Activated CD4-positive, alpha-beta memory T cell treated with anti-CD3 and anti-CD28 coated beads for 36 hours (primary cell): ENCODE results near the gene ARMC3. TPM values are rescaled to one million over a fixed set of nuclear protein-coding genes. Genes with fewer than 3 reads are reported as not detected.
"Not testable (repeated sequence)": the region's sequence is repeated elsewhere in the genome, so short reads cannot be mapped to it uniquely, and the experiment has no call there.

Source experiments
- CTCF ChIA-PET: fragments of 350-600 bp; sonication (Branson Sonifier 250); formaldehyde crosslinking; loops from one replicate; lab custom pipeline; 2021; ENCODE audit warnings: antibody characterized with exemption, inconsistent platforms; lab: Charles Lee
- POLR2A ChIA-PET: fragments of 350-600 bp; sonication (Branson Sonifier 250); formaldehyde crosslinking; loops from one replicate; lab custom pipeline; 2021; ENCODE audit warnings: antibody characterized with exemption; lab: Charles Lee
- DNase-seq: peaks from one replicate; pipeline ENCODE4 v3.0.0-alpha.2; 2020
- H3K27ac Mint-ChIP-seq: one replicate; pipeline ENCODE4 v1.8.0; 2021; ENCODE audit warnings: mixed read lengths
- H3K27me3 Mint-ChIP-seq: one replicate; pipeline ENCODE4 v1.8.0; 2021; ENCODE audit warnings: mixed read lengths
- H3K36me3 Mint-ChIP-seq: one replicate; pipeline ENCODE4 v1.8.0; 2021; ENCODE audit warnings: mixed read lengths
- H3K4me1 Mint-ChIP-seq: one replicate; pipeline ENCODE4 v1.8.0; 2021; ENCODE audit warnings: low read depth, mixed read lengths
- H3K4me3 Mint-ChIP-seq: one replicate; pipeline ENCODE4 v1.8.0; 2021; ENCODE audit warnings: mild to moderate bottlenecking, mixed read lengths
- H3K9me3 Mint-ChIP-seq: one replicate; pipeline ENCODE4 v1.8.0; 2021; ENCODE audit warnings: mixed read lengths
- intact Hi-C: fragments of 100-400 bp; cut with micrococcal nuclease; formaldehyde crosslinking; loops from one replicate; pipeline ENCODE4 v1.15.1; 2023
- total RNA-seq, 2 experiments: library from RNA; stranded (reverse); gene quantifications; one replicate each; pipeline ENCODE4 v1.2.3, GENCODE V29; 2021

ARMC3 gene
- total RNA-seq, 2 experiments from 2014 or later: not detected

GRCh38 chr10:23072593-23072992 is 144.7 kb downstream of the ARMC3 start:
- CTCF ChIA-PET: interaction anchor here (0.9 kb wide), 1 partner anchor 84 kb away, joined by 3 read pairs; no protein-coding TSS in a partner anchor
- H3K4me1 Mint-ChIP-seq, H3K36me3 Mint-ChIP-seq, intact Hi-C loops, H3K9me3 Mint-ChIP-seq, H3K27ac Mint-ChIP-seq, POLR2A ChIA-PET, H3K4me3 Mint-ChIP-seq, H3K27me3 Mint-ChIP-seq, DNase-seq: not testable (repeated sequence)

GRCh38 chr10:23073527-23073926 is 145.7 kb downstream of the ARMC3 start:
- Mint-ChIP-seq H3K4me3 (no peak overlapping the region), H3K4me1 (no peaks in the 10 kb centered on the region), H3K9me3 (no peaks in the 10 kb centered on the region), H3K36me3 (no peaks in the 10 kb centered on the region), H3K27me3 (peaks cover 11% of the 10 kb centered on the region), H3K27ac (no peak overlapping the region)
- POLR2A ChIA-PET: no interaction called here
- DNase-seq: no peak
- intact Hi-C loops: no loop called here
- CTCF ChIA-PET: interaction anchor here (0.9 kb wide), 1 partner anchor 85 kb away, joined by 3 read pairs; no protein-coding TSS in a partner anchor

DNA sequence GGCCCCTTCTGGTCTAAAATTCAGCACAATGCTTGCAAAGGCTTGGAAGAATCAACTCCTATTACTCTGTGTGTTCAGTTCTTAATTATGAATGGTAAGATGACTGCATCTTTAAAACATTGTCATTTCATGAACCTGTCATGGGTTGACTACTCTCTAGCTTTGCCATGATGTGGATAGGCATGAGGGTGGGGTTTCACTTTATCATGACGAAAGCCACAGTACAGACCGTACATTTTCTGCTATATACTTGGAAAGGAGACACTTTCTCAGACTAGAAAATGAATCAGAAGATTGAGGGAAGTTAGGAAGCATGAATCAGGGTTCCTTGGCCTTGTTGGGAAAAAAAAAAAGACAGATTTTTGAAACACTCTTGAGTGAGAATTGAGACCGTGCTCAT is 147.8 kb downstream of the ARMC3 start:
- ChIA-PET POLR2A (no interaction called here), CTCF (interaction anchor here (1.1 kb wide), 1 partner anchor 19 kb away, joined by 3 read pairs; no protein-coding TSS in a partner anchor)
- no peaks in the 10 kb centered on the region for H3K9me3 Mint-ChIP-seq
- DNase-seq: no peak
- no peak overlapping the region for H3K4me3 Mint-ChIP-seq
- no peak overlapping the region for H3K27ac Mint-ChIP-seq
- intact Hi-C loops: no loop called here
- peaks cover 20% of the 10 kb centered on the region for H3K27me3 Mint-ChIP-seq
- no peaks in the 10 kb centered on the region for H3K36me3 Mint-ChIP-seq
- H3K4me1 Mint-ChIP-seq: no peaks in the 10 kb centered on the region

- Mint-ChIP-seq H3K4me1 (no peaks in the 10 kb centered on the region), H3K27me3 (peaks cover 22% of the 10 kb centered on the region), H3K36me3 (no peaks in the 10 kb centered on the region), H3K9me3 (no peaks in the 10 kb centered on the region), H3K4me3 (no peak overlapping the region), H3K27ac (no peak overlapping the region)
- ChIA-PET POLR2A (no interaction called here), CTCF (no interaction called here)
- DNase-seq: no peak
- intact Hi-C loops: no loop called here
Measured at GRCh38 chr10:23078114-23078513, 150.3 kb downstream of the ARMC3 start.

DNA sequence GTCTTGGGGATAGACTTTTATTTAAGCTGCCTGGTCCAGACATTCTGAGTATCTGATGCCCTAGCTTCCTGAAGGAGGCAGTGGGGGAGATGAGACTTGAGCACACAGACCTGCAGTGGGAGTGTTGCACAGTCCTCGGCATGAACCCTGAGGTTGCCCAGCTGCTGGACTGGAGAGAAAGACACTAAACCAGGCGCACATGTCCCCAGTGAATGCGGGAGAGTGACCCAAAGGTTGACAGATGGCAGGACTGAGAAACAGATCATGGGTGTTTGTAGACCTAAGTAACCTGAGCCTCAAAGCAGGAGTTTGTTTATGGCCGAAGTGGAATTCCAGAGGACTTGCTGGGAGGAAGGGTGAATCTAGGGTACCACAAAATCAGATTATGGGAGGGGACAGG is 151.8 kb downstream of the ARMC3 start:
- no peaks in the 10 kb centered on the region for H3K9me3 Mint-ChIP-seq
- no peak for DNase-seq
- H3K27me3 Mint-ChIP-seq: peaks cover 22% of the 10 kb centered on the region

DNA sequence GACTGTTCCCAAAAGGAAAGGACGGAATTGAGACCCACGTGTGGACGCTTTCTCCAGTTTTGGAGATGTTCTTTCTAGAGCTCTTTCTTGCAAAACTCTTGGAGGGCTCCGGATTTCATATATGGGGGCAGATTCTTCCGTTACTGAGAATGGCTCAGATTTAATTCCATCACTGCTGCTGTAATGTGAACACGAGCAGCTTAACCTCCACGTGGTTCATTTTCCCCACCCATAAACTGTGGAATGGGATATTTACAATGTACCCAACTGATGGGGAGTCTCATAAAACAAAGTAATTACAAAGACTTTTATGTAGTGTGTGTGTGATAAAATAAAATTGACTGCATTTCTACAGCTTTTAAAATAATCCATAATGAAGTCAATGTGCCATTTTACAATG is 152.4 kb downstream of the ARMC3 start:
- H3K36me3 Mint-ChIP-seq: no peaks in the 10 kb centered on the region
- POLR2A ChIA-PET: no interaction called here
- H3K4me3 Mint-ChIP-seq: no peak overlapping the region
- peaks cover 22% of the 10 kb centered on the region for H3K27me3 Mint-ChIP-seq
- H3K27ac Mint-ChIP-seq: no peak overlapping the region
- DNase-seq: no peak
- no peaks in the 10 kb centered on the region for H3K9me3 Mint-ChIP-seq
- intact Hi-C loops: no loop called here
- H3K4me1 Mint-ChIP-seq: no peaks in the 10 kb centered on the region
- CTCF ChIA-PET: interaction anchor here (1.0 kb wide), 1 partner anchor 19 kb away, joined by 3 read pairs; no protein-coding TSS in a partner anchor

More for the DNA sequence above, 151.8 kb downstream of the ARMC3 start:
- no peak overlapping the region for H3K27ac Mint-ChIP-seq
- intact Hi-C loops: no loop called here
- no peaks in the 10 kb centered on the region for H3K36me3 Mint-ChIP-seq
- H3K4me1 Mint-ChIP-seq: no peaks in the 10 kb centered on the region
- ChIA-PET CTCF (interaction anchor here (1.0 kb wide), 1 partner anchor 20 kb away, joined by 3 read pairs; no protein-coding TSS in a partner anchor), POLR2A (no interaction called here)
- no peak overlapping the region for H3K4me3 Mint-ChIP-seq

GRCh38 chr10:23081221-23081750 is 153.4 kb downstream of the ARMC3 start:
- H3K4me1 Mint-ChIP-seq: no peaks in the 10 kb centered on the region
- intact Hi-C loops: no loop called here
- H3K27ac Mint-ChIP-seq: no peak overlapping the region
- H3K36me3 Mint-ChIP-seq: no peaks in the 10 kb centered on the region
- CTCF ChIA-PET: no interaction called here
- no peaks in the 10 kb centered on the region for H3K9me3 Mint-ChIP-seq
- peaks cover 22% of the 10 kb centered on the region for H3K27me3 Mint-ChIP-seq
- no peak overlapping the region for H3K4me3 Mint-ChIP-seq
- POLR2A ChIA-PET: no interaction called here
- DNase-seq: no peak

GRCh38 chr10:23081891-23082290 is 154.0 kb downstream of the ARMC3 start:
- Mint-ChIP-seq H3K9me3 (no peaks in the 10 kb centered on the region), H3K36me3 (no peaks in the 10 kb centered on the region), H3K27ac (no peak overlapping the region), H3K4me1 (no peaks in the 10 kb centered on the region), H3K27me3 (peaks cover 21% of the 10 kb centered on the region), H3K4me3 (no peak overlapping the region)
- POLR2A ChIA-PET: no interaction called here
- CTCF ChIA-PET: interaction anchor here (0.7 kb wide), 1 partner anchor 10 kb away, joined by 4 read pairs; no protein-coding TSS in a partner anchor
- no peak for DNase-seq
- intact Hi-C loops: no loop called here

Other genes with a start within 250 kb of the ARMC3 start
- 100 to 1,000 TPM; 107 to 108 TPM for gene PIP4K2A, start 213.5 kb upstream of the ARMC3 start, total RNA-seq
- gene MSRB2, start 167.5 kb downstream of the ARMC3 start, total RNA-seq: 10 to 100 TPM in 1 of 2 experiments, 1 to 10 TPM in 1; 9.4 to 11.1 TPM